ENCODE results near the gene ZNF467. TPM values are rescaled to one million over a fixed set of nuclear protein-coding genes. Genes with fewer than 3 reads are reported as not detected.

ZNF467 gene
- total RNA-seq, 2 donors from 2014 or later = 2.5 to 5.0 TPM

DNA sequence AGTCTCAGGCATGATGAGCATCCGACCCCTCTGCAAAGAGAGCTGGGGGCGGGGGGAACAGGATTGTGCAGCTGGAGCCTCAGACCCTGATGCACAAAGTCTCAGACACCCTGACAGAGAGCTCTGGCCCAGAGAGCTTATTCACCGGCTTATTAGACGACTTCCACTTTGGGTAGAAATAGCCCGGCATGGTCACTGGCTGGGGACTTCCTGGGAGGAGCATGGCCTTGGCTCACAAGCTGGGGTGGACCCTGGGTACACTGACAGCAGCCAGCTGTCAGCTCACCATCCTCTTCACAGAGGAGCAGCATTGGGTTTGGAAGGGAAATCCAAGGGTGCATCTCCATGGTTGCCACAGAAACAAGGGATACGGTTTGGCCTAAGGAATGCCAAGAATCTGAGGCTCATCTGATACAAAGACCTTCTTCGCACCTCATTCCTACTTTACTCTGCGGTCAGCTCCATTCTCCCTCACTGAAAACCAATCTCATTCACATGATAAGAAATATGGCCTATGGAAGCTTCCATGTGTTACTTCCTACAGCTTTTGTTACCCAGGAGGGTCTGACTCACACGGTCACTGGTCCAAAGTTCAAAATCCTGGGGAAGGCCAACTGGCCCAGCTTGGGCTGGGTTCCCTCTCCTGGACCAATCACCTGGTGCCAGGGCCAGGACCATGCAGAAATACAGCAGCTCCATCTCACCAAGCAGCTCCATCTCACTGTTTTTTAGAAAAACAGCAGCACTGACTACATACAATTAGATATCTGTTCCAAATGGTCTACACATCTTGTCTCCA lies 25.1 kb downstream of the ZNF467 start:
- Histone ChIP-seq H3K9me3 (no peaks in the 10 kb centered on the region), H3K27ac (no peak overlapping the region), H3K27me3 (no peaks in the 10 kb centered on the region), H3K36me3 (no peaks in the 10 kb centered on the region), H3K9ac (ENCODE audit: low read depth in 2 of 2, low read length in 2 of 2) (no peak overlapping the region), H3K4me3 (no peak overlapping the region), H3K4me1 (no peaks in the 10 kb centered on the region)
- no peak for DNase-seq
- intact Hi-C loops (cut with DNase I) = no loop called here
- no peak for TF ChIP-seq CTCF (IDR thresholded peaks at IDR 0.05)

- Histone ChIP-seq H3K9me3 (no peaks in the 10 kb centered on the region), H3K27me3 (no peaks in the 10 kb centered on the region), H3K4me1 (peaks cover 4% of the 10 kb centered on the region), H3K9ac (ENCODE audit: low read depth in 2 of 2, low read length in 2 of 2) (no peak overlapping the region), H3K36me3 (no peaks in the 10 kb centered on the region), H3K4me3 (no peak overlapping the region), H3K27ac (no peak overlapping the region)
- DNase-seq = no peak
- no peak for TF ChIP-seq CTCF (IDR thresholded peaks at IDR 0.05)
- intact Hi-C loops (cut with DNase I) = loop anchor here (5.0 kb wide), 1 partner anchor 81 kb away; no protein-coding TSS in a partner anchor
Measured at GRCh38 chr7:149743476-149744255, 29.7 kb downstream of the ZNF467 start.

DNA sequence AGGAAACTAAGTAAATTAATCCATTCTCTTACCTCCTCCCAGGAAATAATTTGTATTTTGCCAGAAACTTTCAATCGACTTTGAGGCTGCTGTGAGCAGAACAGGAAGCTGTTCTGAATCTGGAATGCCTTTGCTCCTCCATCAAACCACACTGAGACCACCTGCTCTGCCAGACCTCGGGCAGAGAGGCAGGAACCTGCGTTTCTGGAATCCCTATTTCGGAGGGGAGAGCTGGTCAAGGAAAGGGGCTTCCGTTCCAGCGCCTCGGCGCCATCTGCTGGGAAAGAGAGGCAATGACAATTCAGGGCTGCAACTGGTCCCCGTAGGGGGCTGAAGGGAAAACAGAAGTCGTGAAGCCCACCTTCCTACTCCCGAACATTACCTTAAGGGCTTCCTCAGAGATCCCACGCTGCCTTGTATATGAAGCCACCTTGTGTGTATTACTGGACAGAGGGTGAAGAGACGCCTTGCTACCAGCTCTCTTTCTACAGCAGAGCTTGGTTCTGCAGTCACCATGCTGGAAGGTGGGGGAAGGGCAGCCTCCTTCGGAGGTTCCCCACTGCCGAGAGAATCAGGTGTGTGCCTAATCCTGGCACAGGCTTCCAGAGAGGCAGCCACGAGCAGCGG lies 31.2 kb downstream of the ZNF467 start:
- peak; percentile 93 for TF ChIP-seq CTCF (IDR thresholded peaks at IDR 0.05)
- Histone ChIP-seq H3K36me3 (no peaks in the 10 kb centered on the region), H3K9ac (ENCODE audit: low read depth in 2 of 2, low read length in 2 of 2) (peak overlapping the region; percentile 0 to 42), H3K4me1 (peaks cover 4% of the 10 kb centered on the region), H3K9me3 (no peaks in the 10 kb centered on the region), H3K27ac (no peak overlapping the region), H3K4me3 (peak overlapping the region; percentile 22), H3K27me3 (no peaks in the 10 kb centered on the region)
- intact Hi-C loops (cut with DNase I) = loop anchor here (5.0 kb wide), 1 partner anchor 80 kb away; no protein-coding TSS in a partner anchor
- peak; percentile 75 for DNase-seq

DNA sequence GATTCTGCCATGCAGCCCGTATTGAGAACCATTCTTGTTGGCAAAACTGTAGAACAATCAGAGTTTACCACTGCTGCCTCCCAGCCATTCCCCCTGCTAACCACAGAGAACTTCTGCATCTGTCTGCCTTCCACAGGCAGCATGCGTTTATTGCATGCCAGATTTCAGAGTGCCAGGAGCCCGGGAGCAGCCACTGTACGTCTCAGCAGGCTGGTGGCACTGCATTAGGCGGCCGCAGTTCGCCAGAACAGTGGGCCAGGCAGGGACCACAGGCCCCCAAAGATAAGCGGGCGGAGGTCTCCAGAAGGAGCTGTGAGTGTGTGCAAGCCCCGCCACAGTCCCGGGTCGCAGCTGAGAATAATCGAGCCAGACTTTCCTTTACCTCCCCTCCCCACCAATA lies 31.8 kb downstream of the ZNF467 start:
- no peak overlapping the region for H3K27ac ChIP-seq
- no peak for DNase-seq
- peak overlapping the region; percentile 22 for H3K4me3 ChIP-seq
- H3K27me3 ChIP-seq = no peaks in the 10 kb centered on the region
- H3K36me3 ChIP-seq = no peaks in the 10 kb centered on the region
- H3K9me3 ChIP-seq = no peaks in the 10 kb centered on the region
- peak overlapping the region in 1 of 2 donors; percentile 42 for H3K9ac ChIP-seq (ENCODE audit: low read depth in 2 of 2, low read length in 2 of 2)
- intact Hi-C loops (cut with DNase I) = loop anchor here (5.0 kb wide), 1 partner anchor 79 kb away; no protein-coding TSS in a partner anchor
- TF ChIP-seq CTCF (IDR thresholded peaks at IDR 0.05) = no peak
- H3K4me1 ChIP-seq = peaks cover 4% of the 10 kb centered on the region
